SK-N-SH treated with all-trans-retinoic acid at 6 μM for 48 hours (cell line): Measurements from ENCODE around the gene ARID4B.

Experiments used
- ATAC-seq: fragments of 200-7000 bp; cut with Tn5 transposase; 3 replicates; pipeline ENCODE4 v1.9.1; 2020; ENCODE audit warnings: mild to moderate bottlenecking, moderate library complexity
- ARNTL ChIP-seq: fragments of 450-650 bp; formaldehyde crosslinking; IDR thresholded peaks from 2 replicates; pipeline ENCODE4 v1.5.0; 2020; ENCODE audit warnings: low read depth, mild to moderate bottlenecking, moderate library complexity, borderline replicate concordance
- BACH2 ChIP-seq: fragments of 250-450 bp; sonication (Bioruptor Pico); IDR thresholded peaks from 2 replicates; pipeline ENCODE4 v1.9.0; 2021; ENCODE audit warnings: mild to moderate bottlenecking, borderline replicate concordance
- CREB5 ChIP-seq: fragments of 250-450 bp; sonication (Bioruptor Pico); IDR thresholded peaks from 2 replicates; pipeline ENCODE4 v1.5.1; 2020; ENCODE audit warnings: low read depth, mild to moderate bottlenecking, moderate library complexity
- CSDC2 ChIP-seq: fragments of 250-450 bp; sonication (Bioruptor Pico); IDR thresholded peaks from 2 replicates; pipeline ENCODE4 v1.5.0; 2020; ENCODE audit warnings: mild to moderate bottlenecking, moderate library complexity
- ESRRG ChIP-seq: fragments of 250-450 bp; sonication (Bioruptor Pico); IDR thresholded peaks from 2 replicates; pipeline ENCODE4 v1.6.1; 2021; ENCODE audit warnings: mild to moderate bottlenecking
- GLIS3 ChIP-seq: fragments of 250-450 bp; sonication (Bioruptor Pico); IDR thresholded peaks from 2 replicates; pipeline ENCODE4 v1.5.0; 2020; ENCODE audit warnings: mild to moderate bottlenecking, moderate library complexity
- ISL1 ChIP-seq: fragments of 250-450 bp; sonication (Bioruptor Pico); IDR thresholded peaks from 2 replicates; pipeline ENCODE4 v2.1.2; 2022; ENCODE audit warnings: mild to moderate bottlenecking, moderate library complexity
- OSR1 ChIP-seq: fragments of 250-450 bp; sonication (Bioruptor Pico); IDR thresholded peaks from 2 replicates; pipeline ENCODE4 v1.8.0; 2022; ENCODE audit warnings: moderate library complexity, mild to moderate bottlenecking, inconsistent platforms
- PATZ1 ChIP-seq: fragments of 250-450 bp; sonication (Bioruptor Pico); IDR thresholded peaks from 2 replicates; pipeline ENCODE4 v1.8.0; 2020; ENCODE audit warnings: mild to moderate bottlenecking, moderate library complexity, borderline replicate concordance
- PPARA ChIP-seq: fragments of 250-450 bp; sonication (Bioruptor Pico); IDR thresholded peaks from 2 replicates; pipeline ENCODE4 v1.5.0; 2020; ENCODE audit warnings: mild to moderate bottlenecking, borderline replicate concordance
- RARB ChIP-seq: fragments of 250-450 bp; sonication (Bioruptor Pico); IDR thresholded peaks from 2 replicates; pipeline ENCODE4 v1.8.0; 2021; ENCODE audit warnings: mild to moderate bottlenecking, moderate library complexity
- SNAI2 ChIP-seq: fragments of 250-450 bp; sonication (Bioruptor Pico); IDR thresholded peaks from 2 replicates; pipeline ENCODE4 v1.5.0; 2020; ENCODE audit warnings: mild to moderate bottlenecking, moderate library complexity
- TCF4 ChIP-seq: fragments of 250-450 bp; sonication (Bioruptor Pico); IDR thresholded peaks from 2 replicates; pipeline ENCODE4 v1.8.0; 2021; ENCODE audit warnings: mild to moderate bottlenecking, moderate library complexity, borderline replicate concordance
- TOX ChIP-seq: fragments of 250-450 bp; sonication (Bioruptor Pico); IDR thresholded peaks from 2 replicates; pipeline ENCODE4 v1.8.0; 2021; ENCODE audit warnings: mild to moderate bottlenecking, moderate library complexity, borderline replicate concordance
- TSHZ2 ChIP-seq: fragments of 250-450 bp; sonication (Bioruptor Pico); IDR thresholded peaks from 2 replicates; pipeline ENCODE4 v1.5.0; 2020; ENCODE audit warnings: mild to moderate bottlenecking, moderate library complexity
- ZC3H10 ChIP-seq: fragments of 250-450 bp; sonication (Bioruptor Pico); IDR thresholded peaks from 2 replicates; pipeline ENCODE4 v1.5.1; 2021; ENCODE audit warnings: mild to moderate bottlenecking, moderate library complexity
- ZFP3 ChIP-seq: fragments of 250-450 bp; sonication (Bioruptor Pico); IDR thresholded peaks from 2 replicates; pipeline ENCODE4 v1.5.0; 2020; ENCODE audit warnings: mild to moderate bottlenecking, moderate library complexity
- ZFP30 ChIP-seq: fragments of 450-650 bp; formaldehyde crosslinking; IDR thresholded peaks from 2 replicates; pipeline ENCODE4 v1.5.0; 2022; ENCODE audit warnings: mild to moderate bottlenecking, moderate library complexity
- ZNF565 ChIP-seq: fragments of 450-650 bp; formaldehyde crosslinking; conservative IDR thresholded peaks from 2 replicates; pipeline ENCODE4 v1.5.0; 2020; ENCODE audit warnings: low read depth, mild to moderate bottlenecking, moderate library complexity
- ZNF70 ChIP-seq: fragments of 450-650 bp; formaldehyde crosslinking; IDR thresholded peaks from 2 replicates; pipeline ENCODE4 v1.5.0; 2020; ENCODE audit warnings: mild to moderate bottlenecking, moderate library complexity
- ZNF8 ChIP-seq: fragments of 450-650 bp; formaldehyde crosslinking; IDR thresholded peaks from 2 replicates; pipeline ENCODE4 v1.5.0; 2020; ENCODE audit warnings: mild to moderate bottlenecking, moderate library complexity

ARID4B gene

GRCh38 chr1:235264327-235264726 lies 63.7 kb downstream of the ARID4B start:
- peak; percentile 44; the same call in 2 of the 3 replicates for ATAC-seq
- TF ChIP-seq ZC3H10 = no peak
- no peak for TF ChIP-seq ARNTL (CRISPR knock-in tag)
- TF ChIP-seq PATZ1 (CRISPR knock-in tag) = no peak
- TF ChIP-seq CSDC2 (CRISPR knock-in tag) = no peak
- no peak for TF ChIP-seq SNAI2 (CRISPR knock-in tag)
- no peak for TF ChIP-seq ZNF70 (CRISPR knock-in tag)
- TF ChIP-seq PPARA (CRISPR knock-in tag) = no peak
- no peak for TF ChIP-seq OSR1 (CRISPR knock-in tag)
- no peak for TF ChIP-seq ESRRG
- TF ChIP-seq RARB (CRISPR knock-in tag) = no peak
- TF ChIP-seq ZFP30 (CRISPR knock-in tag) = no peak
- TF ChIP-seq GLIS3 (CRISPR knock-in tag) = no peak
- TF ChIP-seq TSHZ2 (CRISPR knock-in tag) = no peak
- no peak for TF ChIP-seq ZFP3 (CRISPR knock-in tag)
- TF ChIP-seq TOX = no peak

- no peak for ATAC-seq
- TF ChIP-seq ZNF70 (CRISPR knock-in tag) (no peak), OSR1 (CRISPR knock-in tag) (no peak), GLIS3 (CRISPR knock-in tag) (no peak), ZNF8 (CRISPR knock-in tag) (no peak), ZNF565 (CRISPR knock-in tag) (no peak), ZFP30 (CRISPR knock-in tag) (no peak), ISL1 (CRISPR knock-in tag) (no peak), CSDC2 (CRISPR knock-in tag) (no peak), BACH2 (CRISPR knock-in tag) (no peak)
Measured at GRCh38 chr1:235262539-235262938, 65.4 kb downstream of the ARID4B start.

- TF ChIP-seq OSR1 (CRISPR knock-in tag) (no peak), ESRRG (no peak), ZFP3 (CRISPR knock-in tag) (no peak), PATZ1 (CRISPR knock-in tag) (no peak), ZNF565 (CRISPR knock-in tag) (no peak), RARB (CRISPR knock-in tag) (no peak), ZNF70 (CRISPR knock-in tag) (no peak), BACH2 (CRISPR knock-in tag) (no peak), CREB5 (CRISPR knock-in tag) (no peak), ZNF8 (CRISPR knock-in tag) (no peak)
- no peak for ATAC-seq
Measured at GRCh38 chr1:235261243-235261642, 66.7 kb downstream of the ARID4B start.

- peak; percentile 21; the same call in 2 of the 3 replicates for ATAC-seq
- TF ChIP-seq SNAI2 (CRISPR knock-in tag) = no peak
- no peak for TF ChIP-seq ISL1 (CRISPR knock-in tag)
- TF ChIP-seq PATZ1 (CRISPR knock-in tag) = no peak
- no peak for TF ChIP-seq GLIS3 (CRISPR knock-in tag)
- TF ChIP-seq ESRRG = no peak
- TF ChIP-seq ZFP30 (CRISPR knock-in tag) = no peak
- no peak for TF ChIP-seq RARB (CRISPR knock-in tag)
- no peak for TF ChIP-seq ARNTL (CRISPR knock-in tag)
- TF ChIP-seq TCF4 (CRISPR knock-in tag) = no peak
- no peak for TF ChIP-seq ZC3H10
- no peak for TF ChIP-seq ZNF70 (CRISPR knock-in tag)
- TF ChIP-seq TOX = no peak
- TF ChIP-seq PPARA (CRISPR knock-in tag) = no peak
- no peak for TF ChIP-seq TSHZ2 (CRISPR knock-in tag)
Measured at GRCh38 chr1:235259133-235259778, 68.7 kb downstream of the ARID4B start.
